ENCODE measurements around the gene SPATA2L. TPM values are rescaled to one million over a fixed set of nuclear protein-coding genes. Genes with fewer than 3 reads are reported as not detected.

SPATA2L gene
- total RNA-seq, 1 experiment from 2014 or later, result 15.3 TPM

GRCh38 chr16:89723279-89724250 lies 22.1 kb upstream of the SPATA2L start:
- BruUV-seq (replicated peaks), result no TSS peak

DNA sequence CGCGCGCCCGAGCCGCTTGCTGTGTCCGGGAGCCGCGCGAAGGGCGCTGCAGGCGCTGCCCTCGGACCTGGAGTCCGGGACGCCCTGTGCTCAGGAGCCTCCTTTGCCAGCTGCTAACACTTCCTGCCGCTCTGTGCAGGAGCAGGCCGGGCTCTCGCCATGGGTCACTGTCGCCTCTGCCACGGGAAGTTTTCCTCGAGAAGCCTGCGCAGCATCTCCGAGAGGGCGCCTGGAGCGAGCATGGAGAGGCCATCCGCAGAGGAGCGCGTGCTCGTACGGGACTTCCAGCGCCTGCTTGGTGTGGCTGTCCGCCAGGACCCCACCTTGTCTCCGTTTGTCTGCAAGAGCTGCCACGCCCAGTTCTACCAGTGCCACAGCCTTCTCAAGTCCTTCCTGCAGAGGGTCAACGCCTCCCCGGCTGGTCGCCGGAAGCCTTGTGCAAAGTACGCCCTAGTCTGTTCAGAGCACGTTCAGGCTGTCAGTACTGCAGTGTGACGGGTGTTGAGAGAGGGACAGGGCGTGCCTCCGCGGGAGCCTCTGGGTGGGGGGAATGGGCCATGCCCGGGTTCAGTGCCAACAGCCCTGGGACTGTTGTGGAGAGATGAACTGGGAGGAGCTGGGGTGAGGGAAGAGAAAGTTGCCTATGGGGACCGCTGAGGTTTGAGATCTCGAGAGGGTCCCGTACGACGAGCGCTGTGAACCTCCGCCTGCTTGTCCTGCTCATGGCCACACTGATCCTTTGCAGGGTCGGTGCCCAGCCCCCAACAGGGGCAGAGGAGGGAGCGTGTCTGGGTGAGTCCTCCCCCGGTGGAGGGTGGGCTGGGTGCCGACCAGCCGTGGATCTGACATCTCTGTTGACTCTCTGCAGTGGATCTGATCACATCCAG lies 21.1 kb upstream of the SPATA2L start:
- Histone ChIP-seq H4K20me1 (ENCODE audit: insufficient read depth) (peaks cover 22% of the 10 kb centered on the region), H3K9me2 (ENCODE audit: insufficient read depth) (no peaks in the 10 kb centered on the region), H3K4me3 (peak overlapping the region; percentile 93), H3K27ac (peak overlapping the region; percentile 45), H3K4me2 (peak overlapping the region; percentile 95), H3K27me3 (ENCODE audit: insufficient read depth, low read depth) (no peaks in the 10 kb centered on the region), H2AFZ (peak overlapping the region; percentile 71), H3K36me3 (ENCODE audit: low read depth) (no peaks in the 10 kb centered on the region), H3K79me2 (ENCODE audit: low read depth) (peaks cover 25% of the 10 kb centered on the region), H3K9me3 (ENCODE audit: insufficient read depth, low read depth) (no peaks in the 10 kb centered on the region), H3K4me1 (replicated peaks; ENCODE audit: insufficient read depth) (peaks cover 29% of the 10 kb centered on the region), H3F3A (ENCODE audit: insufficient read depth, low read depth) (peaks cover 54% of the 10 kb centered on the region; the same call in 1 of the 2 replicates)
- CTCF ChIA-PET, result interaction anchor here (0.9 kb wide), 1 partner anchor 23 kb away, joined by 3 read pairs; no protein-coding TSS in a partner anchor
- intact Hi-C loops (cut with micrococcal nuclease; ENCODE audit: unreplicated experiment), result no loop called here
- TSS peak; percentile 0 for BruUV-seq (replicated peaks)
- POLR2A ChIA-PET (ENCODE audit: unreplicated experiment), result interaction anchor here (0.7 kb wide), 1 partner anchor 34 kb away, joined by 4 read pairs; no protein-coding TSS in a partner anchor
- peak; percentile 75 to 82 for DNase-seq
- no peak for TF ChIP-seq EZH2 (IDR thresholded peaks at IDR 0.05; ENCODE audit: low read depth)
- TF ChIP-seq, protein P1, sequence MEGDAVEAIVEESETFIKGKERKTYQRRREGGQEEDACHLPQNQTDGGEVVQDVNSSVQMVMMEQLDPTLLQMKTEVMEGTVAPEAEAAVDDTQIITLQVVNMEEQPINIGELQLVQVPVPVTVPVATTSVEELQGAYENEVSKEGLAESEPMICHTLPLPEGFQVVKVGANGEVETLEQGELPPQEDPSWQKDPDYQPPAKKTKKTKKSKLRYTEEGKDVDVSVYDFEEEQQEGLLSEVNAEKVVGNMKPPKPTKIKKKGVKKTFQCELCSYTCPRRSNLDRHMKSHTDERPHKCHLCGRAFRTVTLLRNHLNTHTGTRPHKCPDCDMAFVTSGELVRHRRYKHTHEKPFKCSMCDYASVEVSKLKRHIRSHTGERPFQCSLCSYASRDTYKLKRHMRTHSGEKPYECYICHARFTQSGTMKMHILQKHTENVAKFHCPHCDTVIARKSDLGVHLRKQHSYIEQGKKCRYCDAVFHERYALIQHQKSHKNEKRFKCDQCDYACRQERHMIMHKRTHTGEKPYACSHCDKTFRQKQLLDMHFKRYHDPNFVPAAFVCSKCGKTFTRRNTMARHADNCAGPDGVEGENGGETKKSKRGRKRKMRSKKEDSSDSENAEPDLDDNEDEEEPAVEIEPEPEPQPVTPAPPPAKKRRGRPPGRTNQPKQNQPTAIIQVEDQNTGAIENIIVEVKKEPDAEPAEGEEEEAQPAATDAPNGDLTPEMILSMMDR (conservative IDR thresholded peaks at IDR 0.05), result no peak

More at GRCh38 chr16:89723279-89724250, 22.1 kb upstream of the SPATA2L start:
- peaks cover 22% of the 10 kb centered on the region for H4K20me1 ChIP-seq (ENCODE audit: insufficient read depth)
- no peaks in the 10 kb centered on the region for H3K9me2 ChIP-seq (ENCODE audit: insufficient read depth)
- peak overlapping the region; percentile 95 for H3K4me2 ChIP-seq
- H3K4me3 ChIP-seq, result peak overlapping the region; percentile 93; the same call in 1 of the 2 replicates
- no peak overlapping the region for H3K27ac ChIP-seq
- TF ChIP-seq EZH2 (IDR thresholded peaks at IDR 0.05; ENCODE audit: low read depth), result no peak
- TF ChIP-seq, protein P1 (conservative IDR thresholded peaks at IDR 0.05), result no peak
- intact Hi-C loops (cut with micrococcal nuclease; ENCODE audit: unreplicated experiment), result no loop called here
- H3K9me3 ChIP-seq (ENCODE audit: insufficient read depth, low read depth), result no peaks in the 10 kb centered on the region
- peaks cover 23% of the 10 kb centered on the region for H3K4me1 ChIP-seq (replicated peaks; ENCODE audit: insufficient read depth)
- no peaks in the 10 kb centered on the region for H3K27me3 ChIP-seq (ENCODE audit: insufficient read depth, low read depth)
- CTCF ChIA-PET, result interaction anchor here (0.9 kb wide), 1 partner anchor 24 kb away, joined by 3 read pairs; no protein-coding TSS in a partner anchor
- peaks cover 25% of the 10 kb centered on the region for H3K79me2 ChIP-seq (ENCODE audit: low read depth)
- peaks cover 48% of the 10 kb centered on the region; the same call in 1 of the 2 replicates for H3F3A ChIP-seq (ENCODE audit: insufficient read depth, low read depth)
- no peaks in the 10 kb centered on the region for H3K36me3 ChIP-seq (ENCODE audit: low read depth)
- H2AFZ ChIP-seq, result no peak overlapping the region
- peak in 1 of 2 experiments; percentile 33 for DNase-seq
- POLR2A ChIA-PET (ENCODE audit: unreplicated experiment), result interaction anchor here (0.7 kb wide), 1 partner anchor 34 kb away, joined by 4 read pairs; no protein-coding TSS in a partner anchor
